ENCODE data around the gene PCDH9. TPM values are rescaled to one million over a fixed set of nuclear protein-coding genes. Genes with fewer than 3 reads are reported as not detected.

Gene PCDH9
- total and polyA plus RNA-seq, 2 of the 13 experiments (the other 11 are each of a cell fraction or from before 2014, with no cell fraction given): 0.09 TPM; not detected in 1

DNA sequence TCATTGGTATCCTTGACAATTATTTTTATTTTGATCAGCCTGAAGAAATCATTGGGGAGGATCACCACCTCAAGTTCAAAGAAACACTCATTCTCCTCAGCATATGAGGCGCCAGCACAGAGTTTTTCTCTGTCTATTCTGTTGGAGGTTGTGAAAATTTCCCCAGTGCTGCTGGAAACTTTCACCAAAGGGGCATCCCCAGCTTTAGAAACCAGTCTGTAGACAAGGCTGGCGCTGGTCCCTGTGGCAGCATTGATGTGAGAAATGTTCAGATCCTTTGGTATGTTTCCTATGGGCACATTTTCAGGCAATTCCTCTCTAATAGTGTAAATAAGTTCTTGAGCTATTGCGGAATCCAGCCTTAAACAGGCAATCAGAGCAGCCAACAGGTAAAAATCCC is 2.1 kb downstream of the PCDH9 start (continued):
- TF ChIP-seq, protein P1, sequence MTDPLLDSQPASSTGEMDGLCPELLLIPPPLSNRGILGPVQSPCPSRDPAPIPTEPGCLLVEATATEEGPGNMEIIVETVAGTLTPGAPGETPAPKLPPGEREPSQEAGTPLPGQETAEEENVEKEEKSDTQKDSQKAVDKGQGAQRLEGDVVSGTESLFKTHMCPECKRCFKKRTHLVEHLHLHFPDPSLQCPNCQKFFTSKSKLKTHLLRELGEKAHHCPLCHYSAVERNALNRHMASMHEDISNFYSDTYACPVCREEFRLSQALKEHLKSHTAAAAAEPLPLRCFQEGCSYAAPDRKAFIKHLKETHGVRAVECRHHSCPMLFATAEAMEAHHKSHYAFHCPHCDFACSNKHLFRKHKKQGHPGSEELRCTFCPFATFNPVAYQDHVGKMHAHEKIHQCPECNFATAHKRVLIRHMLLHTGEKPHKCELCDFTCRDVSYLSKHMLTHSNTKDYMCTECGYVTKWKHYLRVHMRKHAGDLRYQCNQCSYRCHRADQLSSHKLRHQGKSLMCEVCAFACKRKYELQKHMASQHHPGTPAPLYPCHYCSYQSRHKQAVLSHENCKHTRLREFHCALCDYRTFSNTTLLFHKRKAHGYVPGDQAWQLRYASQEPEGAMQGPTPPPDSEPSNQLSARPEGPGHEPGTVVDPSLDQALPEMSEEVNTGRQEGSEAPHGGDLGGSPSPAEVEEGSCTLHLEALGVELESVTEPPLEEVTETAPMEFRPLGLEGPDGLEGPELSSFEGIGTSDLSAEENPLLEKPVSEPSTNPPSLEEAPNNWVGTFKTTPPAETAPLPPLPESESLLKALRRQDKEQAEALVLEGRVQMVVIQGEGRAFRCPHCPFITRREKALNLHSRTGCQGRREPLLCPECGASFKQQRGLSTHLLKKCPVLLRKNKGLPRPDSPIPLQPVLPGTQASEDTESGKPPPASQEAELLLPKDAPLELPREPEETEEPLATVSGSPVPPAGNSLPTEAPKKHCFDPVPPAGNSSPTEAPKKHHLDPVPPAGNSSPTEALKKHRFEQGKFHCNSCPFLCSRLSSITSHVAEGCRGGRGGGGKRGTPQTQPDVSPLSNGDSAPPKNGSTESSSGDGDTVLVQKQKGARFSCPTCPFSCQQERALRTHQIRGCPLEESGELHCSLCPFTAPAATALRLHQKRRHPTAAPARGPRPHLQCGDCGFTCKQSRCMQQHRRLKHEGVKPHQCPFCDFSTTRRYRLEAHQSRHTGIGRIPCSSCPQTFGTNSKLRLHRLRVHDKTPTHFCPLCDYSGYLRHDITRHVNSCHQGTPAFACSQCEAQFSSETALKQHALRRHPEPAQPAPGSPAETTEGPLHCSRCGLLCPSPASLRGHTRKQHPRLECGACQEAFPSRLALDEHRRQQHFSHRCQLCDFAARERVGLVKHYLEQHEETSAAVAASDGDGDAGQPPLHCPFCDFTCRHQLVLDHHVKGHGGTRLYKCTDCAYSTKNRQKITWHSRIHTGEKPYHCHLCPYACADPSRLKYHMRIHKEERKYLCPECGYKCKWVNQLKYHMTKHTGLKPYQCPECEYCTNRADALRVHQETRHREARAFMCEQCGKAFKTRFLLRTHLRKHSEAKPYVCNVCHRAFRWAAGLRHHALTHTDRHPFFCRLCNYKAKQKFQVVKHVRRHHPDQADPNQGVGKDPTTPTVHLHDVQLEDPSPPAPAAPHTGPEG (CRISPR knock-in tag; IDR thresholded peaks at IDR 0.05): no peak
- no peak for TF ChIP-seq SP4 (CRISPR knock-in tag; IDR thresholded peaks at IDR 0.05)
- TF ChIP-seq, protein P2, sequence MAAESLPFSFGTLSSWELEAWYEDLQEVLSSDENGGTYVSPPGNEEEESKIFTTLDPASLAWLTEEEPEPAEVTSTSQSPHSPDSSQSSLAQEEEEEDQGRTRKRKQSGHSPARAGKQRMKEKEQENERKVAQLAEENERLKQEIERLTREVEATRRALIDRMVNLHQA (CRISPR knock-in tag; IDR thresholded peaks at IDR 0.05): no peak
- TF ChIP-seq HDAC1 (CRISPR knock-in tag; IDR thresholded peaks at IDR 0.05): no peak
- TF ChIP-seq, protein P3, sequence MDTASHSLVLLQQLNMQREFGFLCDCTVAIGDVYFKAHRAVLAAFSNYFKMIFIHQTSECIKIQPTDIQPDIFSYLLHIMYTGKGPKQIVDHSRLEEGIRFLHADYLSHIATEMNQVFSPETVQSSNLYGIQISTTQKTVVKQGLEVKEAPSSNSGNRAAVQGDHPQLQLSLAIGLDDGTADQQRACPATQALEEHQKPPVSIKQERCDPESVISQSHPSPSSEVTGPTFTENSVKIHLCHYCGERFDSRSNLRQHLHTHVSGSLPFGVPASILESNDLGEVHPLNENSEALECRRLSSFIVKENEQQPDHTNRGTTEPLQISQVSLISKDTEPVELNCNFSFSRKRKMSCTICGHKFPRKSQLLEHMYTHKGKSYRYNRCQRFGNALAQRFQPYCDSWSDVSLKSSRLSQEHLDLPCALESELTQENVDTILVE (CRISPR knock-in tag; IDR thresholded peaks at IDR 0.05): no peak
- TF ChIP-seq TP53 (CRISPR knock-in tag; conservative IDR thresholded peaks at IDR 0.05): no peak
- TF ChIP-seq, protein P4, sequence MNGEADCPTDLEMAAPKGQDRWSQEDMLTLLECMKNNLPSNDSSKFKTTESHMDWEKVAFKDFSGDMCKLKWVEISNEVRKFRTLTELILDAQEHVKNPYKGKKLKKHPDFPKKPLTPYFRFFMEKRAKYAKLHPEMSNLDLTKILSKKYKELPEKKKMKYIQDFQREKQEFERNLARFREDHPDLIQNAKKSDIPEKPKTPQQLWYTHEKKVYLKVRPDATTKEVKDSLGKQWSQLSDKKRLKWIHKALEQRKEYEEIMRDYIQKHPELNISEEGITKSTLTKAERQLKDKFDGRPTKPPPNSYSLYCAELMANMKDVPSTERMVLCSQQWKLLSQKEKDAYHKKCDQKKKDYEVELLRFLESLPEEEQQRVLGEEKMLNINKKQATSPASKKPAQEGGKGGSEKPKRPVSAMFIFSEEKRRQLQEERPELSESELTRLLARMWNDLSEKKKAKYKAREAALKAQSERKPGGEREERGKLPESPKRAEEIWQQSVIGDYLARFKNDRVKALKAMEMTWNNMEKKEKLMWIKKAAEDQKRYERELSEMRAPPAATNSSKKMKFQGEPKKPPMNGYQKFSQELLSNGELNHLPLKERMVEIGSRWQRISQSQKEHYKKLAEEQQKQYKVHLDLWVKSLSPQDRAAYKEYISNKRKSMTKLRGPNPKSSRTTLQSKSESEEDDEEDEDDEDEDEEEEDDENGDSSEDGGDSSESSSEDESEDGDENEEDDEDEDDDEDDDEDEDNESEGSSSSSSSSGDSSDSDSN (CRISPR knock-in tag; IDR thresholded peaks at IDR 0.05): no peak
- TF ChIP-seq ZNF556 (CRISPR knock-in tag; IDR thresholded peaks at IDR 0.05; ENCODE audit: borderline replicate concordance): no peak
